OCI-LY3 (cell line): ENCODE results near the gene PRDX6.

Source experiments
- EZH2phosphoT487 ChIP-seq: fragments of 200-600 bp; shearing (Covaris generic); IDR thresholded peaks from 2 replicates; pipeline ENCODE4 v1.6.1; 2018; ENCODE audit warnings: antibody characterized with exemption, mixed run types, low read depth
- TF ChIP-seq, protein P1 (sequence below): fragments of 200-600, 300-600 bp; sonication (generic); IDR thresholded peaks from 2 replicates; pipeline ENCODE4 v1.5.1; 2014; ENCODE audit warnings: antibody characterized with exemption, low read length, low read depth

DNA sequence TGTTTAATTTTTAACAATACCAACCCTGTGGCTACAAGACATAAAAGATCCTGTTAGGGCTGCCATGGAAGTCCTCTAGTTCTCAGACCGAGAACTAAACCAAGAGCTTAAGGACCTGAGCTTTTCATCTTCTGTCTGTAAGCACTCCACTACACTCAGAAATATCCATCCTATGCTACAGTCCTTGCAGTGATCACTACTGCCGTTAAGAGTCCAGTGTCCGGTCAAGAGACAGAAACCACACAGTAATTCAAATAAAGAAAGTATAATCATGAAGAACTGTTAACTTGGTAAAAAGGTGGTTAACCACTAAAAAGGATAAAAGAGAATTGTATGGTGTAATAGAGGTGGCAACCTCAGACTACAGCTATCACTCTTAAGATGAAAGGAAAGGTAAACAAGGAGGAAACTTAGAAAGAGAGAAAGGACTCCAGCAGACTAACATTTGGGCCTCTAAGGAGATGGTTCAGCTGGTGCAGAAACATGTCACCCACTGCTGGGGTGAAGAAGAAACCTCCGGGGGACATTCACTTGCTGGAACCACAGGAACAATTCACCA is 22.1 kb upstream of the PRDX6 start:
- TF ChIP-seq, protein P1, sequence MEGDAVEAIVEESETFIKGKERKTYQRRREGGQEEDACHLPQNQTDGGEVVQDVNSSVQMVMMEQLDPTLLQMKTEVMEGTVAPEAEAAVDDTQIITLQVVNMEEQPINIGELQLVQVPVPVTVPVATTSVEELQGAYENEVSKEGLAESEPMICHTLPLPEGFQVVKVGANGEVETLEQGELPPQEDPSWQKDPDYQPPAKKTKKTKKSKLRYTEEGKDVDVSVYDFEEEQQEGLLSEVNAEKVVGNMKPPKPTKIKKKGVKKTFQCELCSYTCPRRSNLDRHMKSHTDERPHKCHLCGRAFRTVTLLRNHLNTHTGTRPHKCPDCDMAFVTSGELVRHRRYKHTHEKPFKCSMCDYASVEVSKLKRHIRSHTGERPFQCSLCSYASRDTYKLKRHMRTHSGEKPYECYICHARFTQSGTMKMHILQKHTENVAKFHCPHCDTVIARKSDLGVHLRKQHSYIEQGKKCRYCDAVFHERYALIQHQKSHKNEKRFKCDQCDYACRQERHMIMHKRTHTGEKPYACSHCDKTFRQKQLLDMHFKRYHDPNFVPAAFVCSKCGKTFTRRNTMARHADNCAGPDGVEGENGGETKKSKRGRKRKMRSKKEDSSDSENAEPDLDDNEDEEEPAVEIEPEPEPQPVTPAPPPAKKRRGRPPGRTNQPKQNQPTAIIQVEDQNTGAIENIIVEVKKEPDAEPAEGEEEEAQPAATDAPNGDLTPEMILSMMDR, result no peak
- TF ChIP-seq EZH2phosphoT487, result no peak
